T-cell (primary cell): ENCODE results near the gene ZMYND8. TPM values are rescaled to one million over a fixed set of nuclear protein-coding genes. Genes with fewer than 3 reads are reported as not detected.

Experiments used
- ATAC-seq, 4 experiments: fragments of 200-7000 bp in 3 of 4; fragments of 150-1000 bp in 1 of 4; cut with Tn5 transposase; replicated peaks in 1 of 4; 1 replicate in 3 of 4; 2 replicates in 1 of 4; pipeline ENCODE4 v1.10.0; 2021; ENCODE audit warnings: moderate library complexity in 3 of 4, mild to moderate bottlenecking in 2 of 4, moderate number of reproducible peaks in 1 of 4
- CTCF ChIA-PET, 2 donors: fragments of 300-600 bp; sonication (Branson Sonifier 250); formaldehyde crosslinking; loops; one replicate each; lab custom pipeline; 2022; ENCODE audit warnings: antibody characterized with exemption in 2 of 2; lab: Charles Lee
- POLR2A ChIA-PET, 2 donors: fragments of 300-600 bp; sonication (Branson Sonifier 250); formaldehyde crosslinking; loops; one replicate each; lab custom pipeline; 2022; ENCODE audit warnings: antibody characterized with exemption in 2 of 2; lab: Charles Lee
- DNase-seq, 35 experiments: peaks; one replicate each; pipeline versions ENCODE4 v3.0.0 to v3.0.0-alpha.2; 2013 to 2023
- H3K27ac ChIP-seq: one replicate; pipeline ENCODE4 v1.5.1; 2013; ENCODE audit warnings: low read length
- H3K27me3 ChIP-seq, 2 experiments: replicated peaks in 1 of 2; 1 replicate in 1 of 2; 2 replicates in 1 of 2; pipeline versions ENCODE4 v1.6.1 to v1.7.0; 2013; ENCODE audit warnings: low read length in 1 of 2, mixed read lengths in 1 of 2; ENCODE audit not compliant: control insufficient read depth in 2 of 2, insufficient read depth in 2 of 2; ENCODE audit errors: extremely low read depth in 1 of 2
- H3K36me3 ChIP-seq, 2 donors: 1 replicate in 1 of 2; 2 replicates in 1 of 2; pipeline versions ENCODE4 v1.6.1 to v1.7.0; 2013; ENCODE audit warnings: low read length in 1 of 2; ENCODE audit not compliant: control insufficient read depth in 2 of 2, insufficient read depth in 1 of 2; ENCODE audit errors: extremely low read depth in 1 of 2
- H3K4me1 ChIP-seq, 2 experiments: 1 replicate in 1 of 2; 2 replicates in 1 of 2; pipeline versions ENCODE4 v1.6.1 to v1.7.0; 2013; ENCODE audit warnings: low read length in 2 of 2, mixed read lengths in 1 of 2; ENCODE audit not compliant: insufficient read depth in 2 of 2, control insufficient read depth in 1 of 2; ENCODE audit errors: extremely low read depth in 1 of 2
- H3K4me3 ChIP-seq, 2 donors: 1 replicate in 1 of 2; 2 replicates in 1 of 2; pipeline versions ENCODE4 v1.5.1 to v1.7.0; 2013; ENCODE audit warnings: mild to moderate bottlenecking in 2 of 2, low read length in 1 of 2, moderate library complexity in 1 of 2; ENCODE audit not compliant: control insufficient read depth in 1 of 2; ENCODE audit errors: extremely low read depth in 1 of 2
- H3K9me3 ChIP-seq: 2 replicates; pipeline ENCODE4 v1.7.0; 2013
- H3K27ac Mint-ChIP-seq, 2 donors: one replicate each; pipeline ENCODE4 v1.8.0; 2020 to 2021; ENCODE audit warnings: mild to moderate bottlenecking in 2 of 2, mixed read lengths in 2 of 2
- H3K27me3 Mint-ChIP-seq, 2 donors: one replicate each; pipeline ENCODE4 v1.8.0; 2021 to 2022; ENCODE audit warnings: mixed read lengths in 2 of 2
- H3K36me3 Mint-ChIP-seq: one replicate; pipeline ENCODE4 v1.8.0; 2021; ENCODE audit warnings: mixed read lengths
- H3K4me1 Mint-ChIP-seq, 3 donors: one replicate each; pipeline ENCODE4 v1.8.0; 2020 to 2022; ENCODE audit warnings: mixed read lengths in 3 of 3, mild to moderate bottlenecking in 1 of 3
- H3K4me3 Mint-ChIP-seq, 3 donors: one replicate each; pipeline ENCODE4 v1.8.0; 2020 to 2022; ENCODE audit warnings: mild to moderate bottlenecking in 3 of 3, mixed read lengths in 3 of 3, moderate library complexity in 3 of 3
- H3K9me3 Mint-ChIP-seq, 3 donors: one replicate each; pipeline ENCODE4 v1.8.0; 2020 to 2022; ENCODE audit warnings: mixed read lengths in 3 of 3
- WGBS: methylation state at CpG from one replicate; pipeline ENCODE4 v1.1.5; 2013; ENCODE audit warnings: missing lambda C conversion rate; ENCODE audit not compliant: insufficient coverage; 5-methylcytosine and 5-hydroxymethylcytosine counted together
- total RNA-seq, 35 experiments: library from RNA in 6 of 35; stranded (reverse) in 6 of 35; fragments of 120-200 nt in 1 of 35; gene quantifications; one replicate each; pipeline versions ENCODE4 v1.2.1 to v1.2.4 and lab custom pipeline; 2013 to 2026

The ZMYND8 gene
- total RNA-seq, 5 donors from 2014 or later (not counting 1 experiment from before 2014, with no cell fraction given): 39.6 to 68.9 (median 43.6) TPM

DNA sequence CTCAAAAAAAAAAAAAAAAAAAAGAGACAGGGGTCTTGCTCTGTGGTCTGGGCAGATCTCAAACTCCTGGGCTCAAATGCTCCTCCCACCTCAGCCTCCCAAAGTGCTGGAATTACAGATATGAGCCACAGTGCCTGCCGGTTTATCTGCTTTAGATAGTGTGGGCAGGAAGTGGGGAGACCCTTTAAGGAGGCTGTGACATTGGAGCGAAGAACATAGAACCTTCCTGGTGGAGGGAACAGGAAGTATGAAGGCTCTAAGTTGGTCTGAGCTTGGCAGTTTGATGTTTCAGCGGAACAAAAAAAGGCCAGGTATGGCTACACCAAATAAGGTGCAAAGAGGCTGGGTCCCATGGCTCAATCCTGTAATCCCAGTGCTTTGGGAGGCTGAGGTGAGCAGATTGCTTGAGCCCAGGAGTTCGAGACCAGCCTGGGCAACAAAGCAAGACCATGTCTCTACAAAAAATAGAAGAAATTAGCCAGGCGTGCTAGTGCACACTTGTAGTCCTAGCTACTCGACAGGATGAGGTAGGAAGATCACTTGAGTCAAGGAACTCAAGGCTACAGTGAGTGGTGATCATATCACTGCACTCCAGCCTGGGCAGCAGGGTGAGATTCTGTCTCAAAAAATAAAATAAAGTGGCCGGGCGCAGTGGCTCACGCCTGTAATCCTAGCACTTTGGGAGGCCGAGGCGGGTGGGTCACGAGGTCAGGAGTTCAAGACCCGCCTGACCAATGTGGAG, 8.7 kb upstream of the ZMYND8 start:
- Histone ChIP-seq H3K36me3 (no peaks in the 10 kb centered on the region), H3K4me1 (peaks cover 0 to 17% of the 10 kb centered on the region in 2 experiments), H3K4me3 (no peak overlapping the region), H3K27me3 (no peaks in the 10 kb centered on the region), H3K27ac (no peak overlapping the region), H3K9me3 (no peaks in the 10 kb centered on the region)
- H3K27ac Mint-ChIP-seq: peak overlapping the region in 1 of 2 donors; percentile 28
- H3K27me3 Mint-ChIP-seq: no peaks in the 10 kb centered on the region
- H3K4me3 Mint-ChIP-seq: peak overlapping the region in 1 of 3 donors; percentile 42
- 56% methylated on average over 5 of the region's 13 CpGs for WGBS
- ChIA-PET CTCF (interaction anchor here in 1 of 2 donors (0.6 kb wide), 1 partner anchor 31 kb away, joined by 5 read pairs; no protein-coding TSS in a partner anchor), POLR2A (no interaction called here)
- no peaks in the 10 kb centered on the region for H3K36me3 Mint-ChIP-seq
- ATAC-seq (peak in 3 of 4 experiments; percentile 33 to 48 (median 45)), DNase-seq (no peak)
- H3K9me3 Mint-ChIP-seq: no peaks in the 10 kb centered on the region
- peaks cover 14 to 21% (median 15%) of the 10 kb centered on the region in 3 donors for H3K4me1 Mint-ChIP-seq

DNA sequence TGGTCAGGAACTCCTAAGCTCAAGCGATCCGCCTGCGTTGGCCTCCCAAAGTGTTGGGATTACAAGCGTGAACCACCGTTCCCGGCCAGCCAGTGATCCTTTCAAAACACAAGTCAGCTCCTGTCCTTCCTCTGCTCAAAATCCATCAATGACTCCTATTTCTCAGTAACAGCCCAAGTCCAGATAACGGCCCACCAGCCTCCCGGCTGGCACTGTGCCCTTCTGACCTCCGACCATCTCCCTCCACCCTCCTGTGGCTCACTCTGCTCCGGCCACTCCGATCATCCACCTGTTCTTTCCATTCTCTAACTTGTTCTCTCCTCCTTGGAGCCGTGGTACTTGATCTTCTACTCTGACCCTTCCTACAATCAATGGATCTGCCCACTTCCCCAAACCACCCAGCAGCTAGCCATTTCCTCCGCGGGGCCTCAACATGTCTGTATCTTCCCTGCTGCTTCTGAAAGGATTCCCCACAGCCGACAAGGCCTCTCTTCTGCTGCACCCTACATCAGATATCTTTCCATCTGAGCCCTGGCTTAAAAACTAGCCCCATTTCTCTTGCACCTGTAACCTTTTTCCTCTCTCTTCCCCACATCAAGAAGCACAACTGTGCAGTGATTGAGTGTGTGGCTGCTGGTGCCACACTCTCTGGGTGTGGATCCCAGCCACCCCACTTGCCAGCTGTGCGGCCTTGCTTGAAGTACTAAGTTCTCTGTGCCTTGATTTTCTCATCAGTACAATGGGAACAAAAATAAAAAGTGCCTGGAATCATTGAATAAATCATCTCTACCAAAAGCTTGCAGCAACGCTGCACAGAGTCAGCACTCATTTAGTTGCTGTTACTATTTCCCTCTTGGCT, 6.1 kb upstream of the ZMYND8 start:
- 83% methylated on average over 15 of the region's 17 CpGs for WGBS
- H3K27ac ChIP-seq: no peak overlapping the region
- no peak overlapping the region for H3K4me3 ChIP-seq
- no peaks in the 10 kb centered on the region for H3K9me3 ChIP-seq
- no peak overlapping the region for H3K4me3 Mint-ChIP-seq
- peaks cover 19 to 40% of the 10 kb centered on the region in 2 experiments for H3K4me1 ChIP-seq
- peaks cover 34 to 44% (median 35%) of the 10 kb centered on the region in 3 donors for H3K4me1 Mint-ChIP-seq
- no peaks in the 10 kb centered on the region for H3K9me3 Mint-ChIP-seq
- DNase-seq: peak in 1 of 35 experiments; percentile 3
- H3K27ac Mint-ChIP-seq: peak overlapping the region; percentile 19 to 74
- no peaks in the 10 kb centered on the region for H3K36me3 ChIP-seq
- H3K27me3 Mint-ChIP-seq: no peaks in the 10 kb centered on the region
- ATAC-seq: peak in 3 of 4 experiments; percentile 27 to 55 (median 51)
- H3K27me3 ChIP-seq: no peaks in the 10 kb centered on the region
- POLR2A ChIA-PET: interaction anchor here in 1 of 2 donors (0.6 kb wide), 2 partner anchors 54 to 1561 kb away, joined by 4 read pairs; no protein-coding TSS in a partner anchor
- no peaks in the 10 kb centered on the region for H3K36me3 Mint-ChIP-seq
- CTCF ChIA-PET: interaction anchor here (0.7 to 1.1 kb wide), 2 partner anchors 11 to 145 kb away, joined by 3 read pairs; no protein-coding TSS in a partner anchor

DNA sequence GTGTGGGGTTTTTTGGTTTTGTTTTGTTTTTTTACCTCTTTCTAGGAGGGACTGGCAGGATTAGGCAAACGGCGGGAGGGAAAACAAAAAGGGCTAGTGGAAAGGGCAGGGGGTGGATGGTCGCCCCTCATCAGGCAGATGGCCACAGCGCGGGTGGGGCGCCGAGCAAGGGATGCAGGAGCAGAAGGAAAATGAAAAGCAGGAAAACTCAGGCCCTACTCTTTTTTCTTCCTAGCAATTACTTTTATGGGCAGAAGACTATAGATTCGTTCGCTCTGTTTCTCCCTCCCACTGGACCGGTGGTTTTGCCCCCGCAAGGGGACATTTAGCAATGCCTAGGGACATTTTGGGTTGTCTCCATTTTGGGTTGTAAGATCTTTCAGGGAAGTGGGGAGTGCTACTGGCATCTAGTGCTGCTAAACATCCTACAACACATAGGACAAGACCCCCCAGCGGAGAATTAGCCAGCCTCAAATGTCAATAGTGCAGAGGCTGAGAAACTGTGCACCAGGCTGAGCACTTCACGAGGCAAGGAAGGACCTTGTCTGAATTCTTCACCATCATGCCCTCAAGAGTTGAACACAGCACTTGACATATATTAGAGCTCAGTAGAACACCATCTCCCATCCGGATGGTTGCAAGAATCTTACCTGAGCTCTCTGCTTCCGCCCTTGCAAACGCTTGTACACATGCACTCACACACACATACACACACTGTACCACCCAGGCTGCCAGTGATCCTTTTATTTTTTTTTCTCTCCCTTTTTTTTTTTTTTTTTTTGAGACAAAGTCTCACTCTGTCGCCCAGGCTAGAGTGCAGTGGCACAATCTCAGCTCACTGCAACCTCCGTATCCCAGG, 4.8 kb upstream of the ZMYND8 start:
- Mint-ChIP-seq H3K27ac (peak overlapping the region in 1 of 2 donors; percentile 53), H3K4me3 (no peak overlapping the region), H3K27me3 (no peaks in the 10 kb centered on the region), H3K9me3 (no peaks in the 10 kb centered on the region), H3K4me1 (peaks cover 44 to 57% (median 47%) of the 10 kb centered on the region in 3 donors), H3K36me3 (no peaks in the 10 kb centered on the region)
- Histone ChIP-seq H3K27ac (no peak overlapping the region), H3K4me3 (no peak overlapping the region), H3K27me3 (no peaks in the 10 kb centered on the region), H3K4me1 (peaks cover 25 to 53% of the 10 kb centered on the region in 2 experiments), H3K9me3 (no peaks in the 10 kb centered on the region), H3K36me3 (no peaks in the 10 kb centered on the region)
- ChIA-PET POLR2A (interaction anchor here in 1 of 2 donors (0.6 kb wide), 2 partner anchors 53 to 1562 kb away, joined by 4 read pairs; no protein-coding TSS in a partner anchor), CTCF (interaction anchor here (0.5 to 1.1 kb wide), 3 partner anchors 10 to 19 kb away, joined by 3 to 4 read pairs (median 3); no protein-coding TSS in a partner anchor)
- ATAC-seq: no peak
- DNase-seq: no peak
- 91% methylated on average over 7 of the region's 18 CpGs for WGBS

DNA sequence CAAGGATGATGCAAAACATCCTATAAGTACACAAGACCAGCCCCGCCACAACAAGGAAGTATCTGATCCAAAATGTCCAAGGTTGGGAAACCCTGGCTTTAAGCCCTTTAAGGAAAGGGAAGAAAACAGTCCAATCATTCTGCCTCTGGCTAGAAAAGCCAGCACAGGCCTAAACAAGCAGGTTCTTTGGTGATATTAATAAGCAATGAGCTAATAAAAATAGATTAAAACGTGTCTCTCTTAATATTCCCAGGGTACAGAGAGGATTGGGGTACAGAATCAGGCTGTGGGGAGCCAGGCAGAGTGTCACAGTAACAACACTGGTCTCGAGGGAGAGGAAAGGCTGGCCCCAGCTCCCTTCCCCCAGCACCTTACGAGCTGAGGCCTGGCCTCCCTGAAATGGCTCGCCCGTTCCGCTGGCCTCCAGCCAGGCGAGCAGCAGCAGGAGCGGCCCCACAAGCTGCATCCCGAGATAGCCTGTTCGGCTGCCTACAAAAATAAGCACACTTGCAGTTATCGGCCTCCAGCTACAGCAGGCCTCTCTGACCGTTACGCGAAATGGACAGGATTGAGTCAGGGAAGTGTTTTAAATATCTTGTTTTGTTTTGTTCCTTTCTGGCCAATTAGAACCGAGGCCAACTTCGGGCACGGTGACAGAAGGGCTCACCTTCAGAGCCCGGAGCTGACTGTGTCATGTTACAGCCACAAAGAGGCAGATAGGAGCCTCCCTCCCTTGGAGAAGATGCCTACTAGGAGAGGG, 4.0 kb upstream of the ZMYND8 start:
- Mint-ChIP-seq H3K27me3 (no peaks in the 10 kb centered on the region), H3K9me3 (no peaks in the 10 kb centered on the region), H3K27ac (peak overlapping the region in 1 of 2 donors; percentile 93), H3K4me3 (no peak overlapping the region), H3K4me1 (peaks cover 52 to 63% (median 52%) of the 10 kb centered on the region in 3 donors), H3K36me3 (no peaks in the 10 kb centered on the region)
- peaks cover 25 to 59% of the 10 kb centered on the region in 2 experiments for H3K4me1 ChIP-seq
- no peak overlapping the region for H3K4me3 ChIP-seq
- 86% methylated on average over 16 of the region's 19 CpGs for WGBS
- H3K27ac ChIP-seq: no peak overlapping the region
- no peaks in the 10 kb centered on the region for H3K36me3 ChIP-seq
- no peak for ATAC-seq
- no peaks in the 10 kb centered on the region for H3K27me3 ChIP-seq
- ChIA-PET CTCF (no interaction called here), POLR2A (no interaction called here)
- no peaks in the 10 kb centered on the region for H3K9me3 ChIP-seq
- no peak for DNase-seq

DNA sequence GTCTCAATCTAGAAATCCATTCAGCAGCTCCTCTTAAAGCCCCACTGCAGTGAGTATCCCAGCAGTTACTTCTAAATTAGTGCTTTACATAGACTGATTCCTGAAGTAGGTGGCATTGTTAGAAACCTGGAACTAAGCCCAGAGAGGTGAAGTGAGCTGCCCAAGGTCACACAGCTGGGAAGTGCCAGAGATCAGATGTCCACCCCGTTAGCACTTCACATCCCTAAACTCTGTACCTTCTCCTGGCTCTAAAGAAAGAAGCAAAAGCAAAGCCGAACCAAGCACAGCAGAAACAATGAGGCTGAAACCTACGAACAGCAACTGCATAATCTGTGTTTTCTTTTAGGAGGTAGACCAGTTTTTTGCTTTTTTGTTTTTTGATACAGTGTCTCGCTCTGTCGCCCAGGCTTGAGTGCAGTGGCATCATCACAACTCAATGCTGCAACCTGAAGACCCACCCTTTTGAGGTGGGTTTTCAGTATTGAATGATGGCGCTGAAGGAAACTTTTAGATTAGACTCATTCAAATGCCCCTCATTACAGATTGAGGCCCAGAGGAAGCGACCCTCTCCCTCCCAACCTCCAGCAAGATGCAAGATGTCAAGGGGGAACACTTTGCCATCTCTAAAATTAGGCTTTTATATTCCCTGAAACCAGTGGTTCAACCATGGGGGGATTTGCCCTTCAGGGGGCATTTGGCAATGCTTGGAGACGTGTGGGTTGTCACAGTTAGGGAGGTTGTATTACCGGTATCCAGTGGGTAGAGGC, 3.2 kb upstream of the ZMYND8 start:
- 100% methylated on average over 4 of the region's 9 CpGs for WGBS
- Mint-ChIP-seq H3K4me3 (no peak overlapping the region), H3K4me1 (peaks cover 46 to 57% (median 55%) of the 10 kb centered on the region in 3 donors), H3K27ac (peak overlapping the region in 1 of 2 donors; percentile 93), H3K36me3 (no peaks in the 10 kb centered on the region), H3K27me3 (no peaks in the 10 kb centered on the region), H3K9me3 (no peaks in the 10 kb centered on the region)
- Histone ChIP-seq H3K27ac (peak overlapping the region; percentile 47), H3K27me3 (no peaks in the 10 kb centered on the region), H3K4me3 (no peak overlapping the region), H3K9me3 (no peaks in the 10 kb centered on the region), H3K36me3 (no peaks in the 10 kb centered on the region), H3K4me1 (peaks cover 29 to 60% of the 10 kb centered on the region in 2 experiments)
- ChIA-PET POLR2A (interaction anchor here (0.6 to 1.6 kb wide), 3 partner anchors 9 to 16 kb away, joined by 4 to 16 read pairs (median 6); no protein-coding TSS in a partner anchor), CTCF (interaction anchor here in 1 of 2 donors (0.9 to 2.4 kb wide), 2 partner anchors 21 to 25 kb away, joined by 3 to 9 read pairs; no protein-coding TSS in a partner anchor)
- no peak for DNase-seq
- no peak for ATAC-seq
